PC-3 (cell line): Measurements from ENCODE around the gene LNX1. TPM values are rescaled to one million over a fixed set of nuclear protein-coding genes. Genes with fewer than 3 reads are reported as not detected.
A peak's percentile ranks its signal among the peaks of the same experiment; 100 is the strongest.

Experiments used
- ATAC-seq: fragments of 200-7000 bp; cut with Tn5 transposase; 2 replicates; pipeline ENCODE4 v1.9.1; 2020; ENCODE audit warnings: mild to moderate bottlenecking, moderate library complexity
- BruUV-seq: library from RNA; stranded (reverse); fragments of 400-500 nt; replicated peaks from 2 replicates; lab custom pipeline; 2021; lab: Mats Ljungman, UMichigan
- CTCF ChIA-PET: fragments of 300-600 bp; sonication (Branson Sonifier 250); formaldehyde crosslinking; loops from one replicate; lab custom pipeline; 2022; ENCODE audit warnings: antibody characterized with exemption; lab: Charles Lee
- POLR2A ChIA-PET: fragments of 300-600 bp; sonication (Branson Sonifier 250); formaldehyde crosslinking; loops from one replicate; lab custom pipeline; 2022; ENCODE audit warnings: antibody characterized with exemption; ENCODE audit not compliant: unreplicated experiment; lab: Charles Lee
- DNase-seq: peaks from one replicate; pipeline ENCODE4 v3.0.0-alpha.2; 2015
- H2AFZ ChIP-seq: fragments of 300-600 bp; sonication (generic); 2 replicates; pipeline ENCODE4 v1.6.0; 2016; ENCODE audit warnings: antibody characterized with exemption, low read length
- H3F3A ChIP-seq: fragments of 300-600 bp; sonication (generic); one replicate; pipeline ENCODE4 v1.6.0; 2017; ENCODE audit warnings: antibody characterized with exemption, low read length, control low read depth, mild to moderate bottlenecking; ENCODE audit not compliant: unreplicated experiment
- H3K27ac ChIP-seq: fragments of 300-600 bp; sonication (generic); 2 replicates; pipeline ENCODE4 v1.5.1; 2016; ENCODE audit warnings: mild to moderate bottlenecking, low read length
- H3K27me3 ChIP-seq: fragments of 300-600 bp; sonication (generic); 2 replicates; pipeline ENCODE4 v1.6.1; 2016; ENCODE audit warnings: low read length, mixed read lengths
- H3K36me3 ChIP-seq: fragments of 300-600 bp; sonication (generic); 2 replicates; pipeline ENCODE4 v1.6.1; 2016; ENCODE audit warnings: low read depth, mixed run types, low read length, mixed read lengths
- H3K4me1 ChIP-seq: fragments of 300-600 bp; sonication (generic); 2 replicates; pipeline ENCODE4 v1.5.1; 2016; ENCODE audit warnings: low read length; ENCODE audit not compliant: insufficient read depth
- H3K4me2 ChIP-seq: fragments of 300-600 bp; sonication (generic); 2 replicates; pipeline ENCODE4 v1.6.0; 2016; ENCODE audit warnings: low read length
- H3K4me3 ChIP-seq: fragments of 300-600 bp; sonication (generic); 2 replicates; pipeline ENCODE4 v1.5.1; 2016; ENCODE audit warnings: mild to moderate bottlenecking, low read length, mixed read lengths
- H3K79me2 ChIP-seq: fragments of 300-600 bp; sonication (generic); 2 replicates; pipeline ENCODE4 v1.6.1; 2017; ENCODE audit warnings: low read length, mixed read lengths
- H3K9ac ChIP-seq: fragments of 300-600 bp; sonication (generic); 2 replicates; pipeline ENCODE4 v1.6.0; 2016; ENCODE audit warnings: mild to moderate bottlenecking, low read length
- H3K9me2 ChIP-seq: fragments of 300-600 bp; sonication (generic); replicated peaks from 2 replicates; pipeline ENCODE4 v1.6.1; 2016; ENCODE audit warnings: mixed run types, low read length, mixed read lengths
- H3K9me3 ChIP-seq: fragments of 300-600 bp; sonication (generic); 2 replicates; pipeline ENCODE4 v1.6.1; 2016; ENCODE audit warnings: low read length, mixed read lengths
- H4K20me1 ChIP-seq: fragments of 300-600 bp; sonication (generic); 2 replicates; pipeline ENCODE4 v1.6.1; 2016; ENCODE audit warnings: low read length, mixed read lengths
- EZH2 ChIP-seq: fragments of 300-600 bp; sonication (generic); IDR thresholded peaks from one replicate; pipeline ENCODE4 v1.6.1; 2017; ENCODE audit warnings: antibody characterized with exemption, mild to moderate bottlenecking, low read length; ENCODE audit not compliant: unreplicated experiment
- EZH2phosphoT487 ChIP-seq: fragments of 300-600 bp; sonication (generic); IDR thresholded peaks from 2 replicates; pipeline ENCODE4 v1.6.1; 2018; ENCODE audit warnings: mild to moderate bottlenecking, antibody characterized with exemption, low read length, borderline replicate concordance
- intact Hi-C: fragments of 100-400 bp; cut with micrococcal nuclease; formaldehyde crosslinking; loops from 2 replicates; pipeline ENCODE4 v1.9.0; 2023
- total RNA-seq: library from RNA; depleted of rRNA; stranded (reverse); fragments of >200 nt; gene quantifications from 2 replicates; pipeline ENCODE4 v1.2.3, GENCODE V29; 2014
- TF ChIP-seq, protein P1 (sequence below): fragments of 300-600 bp; sonication (generic); conservative IDR thresholded peaks from 2 replicates; pipeline ENCODE4 v1.5.1; 2017; ENCODE audit warnings: antibody characterized with exemption, low read depth, mild to moderate bottlenecking, low read length

Gene LNX1
- total RNA-seq, 1 experiment from 2014 or later: 2.8 TPM

DNA sequence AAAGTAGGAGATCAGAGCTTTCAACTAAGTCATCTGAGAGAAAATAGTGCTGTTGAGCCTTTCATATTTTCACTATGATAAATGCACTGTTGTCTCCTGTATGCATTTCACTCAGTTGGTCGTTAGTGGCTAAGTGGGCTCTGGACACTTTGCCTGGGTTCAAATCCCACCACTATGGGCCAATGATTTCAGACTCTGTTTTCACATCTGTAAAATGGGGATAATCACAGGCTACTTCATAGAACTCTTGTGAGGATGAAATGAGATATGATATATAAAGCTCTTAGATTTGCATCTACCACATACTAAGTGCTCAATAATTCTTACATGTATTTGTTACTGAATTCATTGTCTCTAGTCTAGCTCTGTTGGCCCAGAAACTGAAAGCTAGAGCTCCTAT is 16.8 kb downstream of the LNX1 start:
- CTCF ChIA-PET: no interaction called here
- Histone ChIP-seq H4K20me1 (no peaks in the 10 kb centered on the region), H3K36me3 (no peaks in the 10 kb centered on the region), H3K9me3 (no peaks in the 10 kb centered on the region), H3K79me2 (no peaks in the 10 kb centered on the region), H3K27me3 (no peaks in the 10 kb centered on the region), H3K9me2 (no peaks in the 10 kb centered on the region), H2AFZ (no peak overlapping the region), H3K27ac (no peak overlapping the region), H3F3A (peaks cover 3% of the 10 kb centered on the region), H3K4me3 (no peak overlapping the region), H3K4me1 (peaks cover 32% of the 10 kb centered on the region), H3K4me2 (no peak overlapping the region), H3K9ac (no peak overlapping the region)
- POLR2A ChIA-PET: interaction anchor here (0.6 kb wide), 1 partner anchor 28 kb away, joined by 3 read pairs; no protein-coding TSS in a partner anchor
- BruUV-seq: no TSS peak
- TF ChIP-seq, protein P1, sequence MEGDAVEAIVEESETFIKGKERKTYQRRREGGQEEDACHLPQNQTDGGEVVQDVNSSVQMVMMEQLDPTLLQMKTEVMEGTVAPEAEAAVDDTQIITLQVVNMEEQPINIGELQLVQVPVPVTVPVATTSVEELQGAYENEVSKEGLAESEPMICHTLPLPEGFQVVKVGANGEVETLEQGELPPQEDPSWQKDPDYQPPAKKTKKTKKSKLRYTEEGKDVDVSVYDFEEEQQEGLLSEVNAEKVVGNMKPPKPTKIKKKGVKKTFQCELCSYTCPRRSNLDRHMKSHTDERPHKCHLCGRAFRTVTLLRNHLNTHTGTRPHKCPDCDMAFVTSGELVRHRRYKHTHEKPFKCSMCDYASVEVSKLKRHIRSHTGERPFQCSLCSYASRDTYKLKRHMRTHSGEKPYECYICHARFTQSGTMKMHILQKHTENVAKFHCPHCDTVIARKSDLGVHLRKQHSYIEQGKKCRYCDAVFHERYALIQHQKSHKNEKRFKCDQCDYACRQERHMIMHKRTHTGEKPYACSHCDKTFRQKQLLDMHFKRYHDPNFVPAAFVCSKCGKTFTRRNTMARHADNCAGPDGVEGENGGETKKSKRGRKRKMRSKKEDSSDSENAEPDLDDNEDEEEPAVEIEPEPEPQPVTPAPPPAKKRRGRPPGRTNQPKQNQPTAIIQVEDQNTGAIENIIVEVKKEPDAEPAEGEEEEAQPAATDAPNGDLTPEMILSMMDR: no peak
- no peak for TF ChIP-seq EZH2
- ATAC-seq (no peak), DNase-seq (no peak)
- intact Hi-C loops: no loop called here

DNA sequence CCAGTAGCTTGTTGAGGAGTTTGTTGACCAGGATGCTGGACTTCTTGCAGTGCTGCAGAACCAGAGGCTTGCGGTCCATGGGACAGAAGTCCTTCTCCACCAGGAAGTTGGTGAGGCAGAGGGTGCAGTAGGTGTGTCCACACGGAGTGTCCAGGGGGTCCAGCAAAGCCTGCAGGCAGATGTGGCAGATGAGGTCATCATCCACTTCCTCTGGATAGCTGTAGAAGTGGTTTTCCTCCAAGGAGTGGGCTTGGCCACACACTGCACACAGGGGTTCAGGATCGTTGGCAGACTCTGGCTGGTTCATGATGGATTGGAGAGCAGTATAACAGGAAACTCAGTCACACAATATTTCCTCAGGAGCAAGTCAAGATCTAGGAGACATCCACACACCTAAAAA is 17.6 kb downstream of the LNX1 start:
- H3K4me1 ChIP-seq: peaks cover 27% of the 10 kb centered on the region
- no peaks in the 10 kb centered on the region for H3K9me3 ChIP-seq
- no peaks in the 10 kb centered on the region for H3K9me2 ChIP-seq
- H3K27me3 ChIP-seq: no peaks in the 10 kb centered on the region
- ChIA-PET POLR2A (interaction anchor here (0.6 kb wide), 1 partner anchor 27 kb away, joined by 3 read pairs; no protein-coding TSS in a partner anchor), CTCF (no interaction called here)
- H3K4me2 ChIP-seq: no peak overlapping the region
- no peak overlapping the region for H3K4me3 ChIP-seq
- H3F3A ChIP-seq: peaks cover 3% of the 10 kb centered on the region
- no peak for DNase-seq
- H3K36me3 ChIP-seq: no peaks in the 10 kb centered on the region
- no peak overlapping the region for H3K27ac ChIP-seq
- H3K79me2 ChIP-seq: no peaks in the 10 kb centered on the region
- ATAC-seq: peak; percentile 18
- no peaks in the 10 kb centered on the region for H4K20me1 ChIP-seq
- no peak overlapping the region for H2AFZ ChIP-seq
- intact Hi-C loops: no loop called here
- BruUV-seq: no TSS peak
- no peak overlapping the region for H3K9ac ChIP-seq
- no peak for TF ChIP-seq EZH2
- TF ChIP-seq, protein P1: no peak
- no peak for TF ChIP-seq EZH2phosphoT487

DNA sequence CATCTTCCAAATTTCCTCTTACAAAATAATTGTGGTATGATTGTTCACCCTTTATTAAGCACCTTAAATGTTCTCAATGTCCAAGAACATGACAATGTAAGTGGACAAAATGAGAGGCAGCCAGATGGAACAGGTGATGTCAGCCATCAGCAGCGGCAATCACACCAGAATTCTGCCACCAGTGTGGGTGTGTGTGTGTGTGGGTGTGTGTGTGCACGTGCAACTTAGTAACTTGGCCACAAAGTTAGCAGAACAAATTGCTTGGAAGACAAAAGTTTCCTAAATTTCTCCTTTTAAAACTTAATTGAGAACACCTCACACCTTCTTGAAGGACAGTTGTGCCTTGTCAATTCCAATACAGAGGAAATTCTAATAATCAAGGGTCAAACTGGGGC is 18.7 kb downstream of the LNX1 start:
- Histone ChIP-seq H3K79me2 (no peaks in the 10 kb centered on the region), H3K36me3 (no peaks in the 10 kb centered on the region), H4K20me1 (no peaks in the 10 kb centered on the region), H3K9ac (no peak overlapping the region), H2AFZ (no peak overlapping the region), H3K4me3 (no peak overlapping the region), H3K4me1 (peaks cover 26% of the 10 kb centered on the region), H3K4me2 (no peak overlapping the region), H3F3A (peaks cover 3% of the 10 kb centered on the region), H3K27me3 (no peaks in the 10 kb centered on the region), H3K9me2 (no peaks in the 10 kb centered on the region), H3K27ac (no peak overlapping the region), H3K9me3 (no peaks in the 10 kb centered on the region)
- BruUV-seq: no TSS peak
- DNase-seq (no peak), ATAC-seq (no peak)
- intact Hi-C loops: no loop called here
- ChIA-PET CTCF (no interaction called here), POLR2A (no interaction called here)
- TF ChIP-seq EZH2phosphoT487: no peak
- TF ChIP-seq EZH2: no peak
- TF ChIP-seq, protein P1: no peak
